HG03060 (cell line): ENCODE data around the gene MARCHF11.

Experiments
- ATAC-seq: cut with Tn5 transposase; IDR thresholded peaks from one replicate; pipeline ENCODE4 v1.9.1; 2021; ENCODE audit warnings: low read depth, moderate number of reproducible peaks; ENCODE audit not compliant: unreplicated experiment

Gene MARCHF11

DNA sequence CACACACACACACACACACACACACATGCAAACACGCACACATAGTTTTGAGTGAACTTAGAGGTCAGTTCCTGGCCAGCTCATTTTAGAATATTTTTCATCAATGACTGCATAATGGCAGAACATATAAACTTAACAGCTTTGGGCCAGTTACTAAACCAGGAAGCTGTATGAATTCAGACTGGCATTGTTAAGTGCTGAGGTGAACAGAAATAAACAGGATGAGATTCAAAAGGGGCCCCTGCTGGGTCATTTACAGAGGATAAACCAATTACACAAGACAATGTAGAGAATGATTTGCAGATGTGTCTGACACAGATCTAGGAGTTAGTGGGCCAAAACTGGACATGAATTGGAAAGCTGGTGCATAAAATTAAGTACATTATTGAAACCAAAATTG lies 44.6 kb downstream of the MARCHF11 start:
- no peak for ATAC-seq

DNA sequence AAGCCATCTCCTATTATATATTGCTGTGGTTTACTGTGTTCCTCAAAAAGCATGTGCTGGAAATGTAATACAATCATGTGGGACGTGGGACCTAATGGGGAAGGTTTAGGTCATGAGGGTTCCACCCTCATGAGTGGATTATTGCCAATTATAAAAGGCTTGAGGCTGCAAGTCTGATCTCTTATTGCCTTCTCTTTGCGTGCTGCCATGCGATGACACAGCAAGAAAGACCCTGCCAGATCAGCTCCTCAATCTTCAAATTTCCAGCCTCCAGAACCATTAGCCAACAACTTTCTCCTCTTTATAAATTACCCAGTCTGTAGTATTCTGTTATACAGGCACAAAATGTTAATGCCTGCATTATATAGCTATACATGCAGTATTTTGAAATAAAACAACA lies 45.4 kb downstream of the MARCHF11 start:
- ATAC-seq = no peak

DNA sequence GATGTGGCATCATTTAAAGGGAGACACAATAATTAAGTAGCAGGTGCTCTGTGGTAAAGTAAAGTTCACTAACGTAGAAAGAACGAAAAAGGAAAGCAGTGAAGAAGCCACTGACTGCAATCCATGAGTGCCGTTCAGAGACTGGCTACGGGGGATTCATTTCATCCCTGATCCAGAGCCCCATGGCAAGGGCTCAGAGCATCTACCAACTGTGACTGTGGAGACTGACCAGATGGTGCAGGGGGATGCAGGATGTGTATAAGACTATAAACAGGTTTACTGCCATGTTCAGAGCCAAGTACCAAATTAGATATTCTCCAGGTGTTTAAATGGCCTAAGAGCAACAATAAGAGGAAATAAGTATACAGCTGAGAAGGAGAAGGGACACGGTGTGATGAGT lies 47.7 kb downstream of the MARCHF11 start:
- ATAC-seq = no peak

DNA sequence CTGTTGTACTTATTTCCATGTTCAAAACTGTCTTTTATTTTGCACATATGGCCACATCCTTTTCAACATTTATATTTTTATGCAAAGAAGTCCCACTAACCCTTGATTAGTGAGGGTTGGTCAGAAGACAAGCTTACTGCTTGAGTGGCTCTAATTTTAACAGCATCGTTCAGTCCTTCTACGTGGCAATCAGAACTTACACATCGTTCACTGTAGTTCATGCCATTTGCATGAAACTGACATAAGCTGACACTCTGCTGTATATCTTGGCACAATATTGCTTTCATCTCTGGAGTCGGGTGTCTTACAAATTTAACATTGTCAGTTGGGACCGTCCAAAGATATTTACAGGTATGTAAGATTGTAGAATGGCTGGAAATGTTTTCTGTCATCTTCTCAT lies 50.6 kb downstream of the MARCHF11 start:
- ATAC-seq = no peak

DNA sequence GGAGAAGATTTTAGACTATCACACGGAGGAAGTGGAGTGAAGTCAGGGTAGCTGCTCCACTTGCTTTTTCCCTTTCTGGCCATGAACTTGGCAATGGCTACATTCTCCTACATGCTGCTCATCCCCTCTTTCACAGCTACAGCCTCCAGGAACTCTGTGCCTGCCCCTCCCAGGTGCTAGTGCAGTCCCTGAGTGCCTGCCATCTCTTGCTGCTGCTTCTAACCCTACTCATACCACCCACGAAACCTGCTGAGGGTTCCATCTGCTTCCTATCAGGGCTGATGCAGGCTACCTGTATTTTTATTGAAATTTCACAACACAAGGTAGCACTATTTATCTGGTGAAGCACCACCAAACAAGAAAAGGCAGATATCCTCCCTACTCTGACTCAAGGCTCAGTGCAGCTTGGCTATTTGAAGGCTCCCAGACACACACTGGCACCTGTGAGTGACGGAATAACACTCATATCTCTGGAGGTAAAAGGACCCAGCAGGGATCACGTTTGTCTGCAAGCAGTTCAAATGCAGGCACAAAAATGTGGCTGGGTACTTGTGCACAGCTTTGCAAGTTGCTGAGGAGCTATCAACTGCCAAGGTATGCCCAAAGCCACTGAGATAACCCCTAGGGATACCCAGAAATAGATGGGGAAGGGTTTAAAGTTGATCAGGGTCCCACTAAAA lies 51.6 kb downstream of the MARCHF11 start:
- no peak for ATAC-seq

DNA sequence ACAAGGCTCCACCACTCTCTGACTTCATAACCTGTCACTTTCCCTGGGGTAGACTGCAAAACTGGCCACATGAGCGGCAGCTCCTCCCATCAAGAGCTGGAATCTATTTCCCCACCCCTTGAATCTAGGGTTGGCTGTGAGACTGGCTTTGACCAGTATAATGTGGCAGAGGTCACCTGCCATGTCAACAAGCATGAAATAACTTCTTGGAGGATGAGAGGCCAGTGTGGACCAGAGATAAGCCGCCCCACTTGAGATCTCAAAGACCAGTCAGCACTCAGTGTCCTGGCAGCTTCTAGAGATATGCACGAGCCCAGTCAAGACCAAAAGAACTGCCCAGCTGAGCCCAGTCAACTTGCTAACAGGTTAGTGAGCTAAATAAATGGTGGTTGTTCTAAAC lies 59.0 kb downstream of the MARCHF11 start:
- no peak for ATAC-seq

DNA sequence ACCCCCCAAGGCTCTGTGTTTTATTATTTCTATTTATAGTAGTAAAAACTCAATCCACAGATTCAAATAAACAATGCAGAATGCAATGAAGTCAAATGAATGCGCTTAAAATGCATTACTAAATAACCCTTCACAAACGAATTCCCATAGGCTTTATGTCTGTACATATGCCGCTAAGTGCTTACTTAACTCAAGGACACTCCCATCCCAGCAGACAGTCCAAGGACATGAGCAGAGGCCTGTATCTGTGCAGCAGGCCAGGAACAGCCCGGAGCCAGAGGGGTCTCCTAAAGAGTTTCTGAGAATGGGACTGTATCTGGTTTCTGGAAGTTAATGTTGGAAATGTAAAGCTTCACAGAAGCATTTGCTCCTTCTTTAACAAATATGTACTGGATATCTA lies 59.8 kb downstream of the MARCHF11 start:
- no peak for ATAC-seq

DNA sequence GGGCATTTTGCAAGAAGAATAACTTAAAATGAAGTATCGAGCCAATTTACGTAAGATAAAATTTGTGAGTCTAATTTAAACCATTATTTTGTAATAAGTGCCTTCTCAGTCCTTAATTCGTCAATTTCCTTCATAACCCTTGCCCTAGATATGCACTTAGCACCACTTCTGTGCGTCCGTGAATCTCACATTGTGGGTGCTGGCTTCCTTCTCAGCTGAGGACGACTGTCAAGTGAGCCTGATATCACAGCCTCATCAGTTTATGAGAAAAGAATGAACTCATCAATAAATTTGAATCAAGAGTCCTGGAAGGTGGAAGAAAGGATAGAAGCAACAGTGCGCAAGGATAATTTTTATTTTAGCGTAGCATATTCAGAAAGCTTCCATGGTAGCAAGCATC lies 64.5 kb downstream of the MARCHF11 start:
- no peak for ATAC-seq

DNA sequence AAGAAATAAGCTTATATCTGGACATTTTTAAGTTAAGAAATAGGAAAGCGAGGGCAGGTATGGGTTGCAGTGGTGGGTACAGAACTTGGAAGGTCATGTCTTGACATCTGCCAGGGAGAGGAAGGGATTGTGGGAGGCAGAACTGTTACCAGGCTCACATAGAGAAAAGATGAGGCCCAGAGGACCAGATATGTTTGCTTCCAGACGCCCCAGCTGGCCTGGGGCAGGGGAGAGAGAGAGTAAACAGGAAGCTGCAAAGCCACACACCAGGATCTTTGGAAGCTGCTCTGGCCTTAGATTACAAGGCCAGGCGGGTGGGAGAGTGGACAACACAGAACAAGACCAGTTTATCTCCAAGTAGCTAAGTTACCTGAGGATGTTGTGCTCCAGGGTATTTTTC lies 71.2 kb downstream of the MARCHF11 start:
- no peak for ATAC-seq

DNA sequence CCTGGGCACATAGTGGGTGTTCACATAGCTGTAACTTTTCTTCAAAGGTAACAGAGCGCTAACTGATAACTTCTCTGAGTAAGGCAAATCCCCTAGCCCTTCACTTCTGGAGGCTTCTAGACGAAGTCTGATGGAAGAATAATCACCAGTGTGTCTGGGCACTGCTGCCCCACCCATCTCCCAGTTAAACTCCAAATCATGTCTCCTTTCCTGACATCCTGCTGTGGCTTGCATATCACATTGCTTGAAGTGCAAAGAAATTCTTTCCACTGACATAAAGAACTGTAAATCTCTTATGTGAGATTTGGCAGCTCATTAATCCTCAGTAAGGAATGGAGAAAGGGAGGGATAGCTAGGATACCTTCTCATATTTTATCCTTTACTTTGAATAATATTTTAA lies 74.6 kb downstream of the MARCHF11 start:
- no peak for ATAC-seq

DNA sequence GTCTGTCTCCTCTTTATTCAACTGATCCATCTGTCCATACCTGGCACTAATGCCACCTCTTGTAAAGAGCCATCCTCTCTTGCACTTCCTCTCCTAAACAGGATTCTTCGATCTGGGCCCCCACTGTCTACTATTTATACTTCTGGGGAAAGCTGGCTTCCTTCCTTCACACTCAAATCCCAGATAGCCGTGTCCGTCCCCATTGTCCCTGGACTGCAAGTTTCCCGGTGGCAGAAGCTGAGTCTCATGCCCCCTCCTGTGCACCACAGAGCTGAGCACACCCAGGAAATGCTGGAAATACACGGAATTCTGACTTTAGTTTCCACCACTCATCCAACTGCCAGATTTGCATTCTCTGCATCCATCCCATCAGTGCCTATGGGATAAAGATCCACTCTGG lies 84.0 kb downstream of the MARCHF11 start:
- ATAC-seq = no peak

DNA sequence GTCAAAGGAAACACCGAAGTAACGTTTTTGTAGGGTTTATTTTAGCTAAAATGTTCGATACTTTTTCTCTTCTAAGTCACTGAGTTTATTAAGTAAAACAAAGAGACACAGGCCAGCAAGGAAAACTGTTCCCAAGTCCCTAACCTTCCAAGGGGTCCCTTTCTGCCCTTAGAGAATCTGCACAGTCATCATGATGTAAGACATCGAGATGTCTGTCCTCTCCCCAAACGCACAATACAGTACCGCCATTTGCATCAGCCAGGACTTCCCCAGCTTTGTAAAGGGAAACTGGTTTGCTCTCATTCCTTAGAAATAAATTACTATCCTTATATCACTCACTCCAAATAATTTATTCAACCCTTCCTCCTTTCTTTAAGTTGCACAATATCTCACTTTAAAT lies 89.3 kb downstream of the MARCHF11 start:
- ATAC-seq = no peak

DNA sequence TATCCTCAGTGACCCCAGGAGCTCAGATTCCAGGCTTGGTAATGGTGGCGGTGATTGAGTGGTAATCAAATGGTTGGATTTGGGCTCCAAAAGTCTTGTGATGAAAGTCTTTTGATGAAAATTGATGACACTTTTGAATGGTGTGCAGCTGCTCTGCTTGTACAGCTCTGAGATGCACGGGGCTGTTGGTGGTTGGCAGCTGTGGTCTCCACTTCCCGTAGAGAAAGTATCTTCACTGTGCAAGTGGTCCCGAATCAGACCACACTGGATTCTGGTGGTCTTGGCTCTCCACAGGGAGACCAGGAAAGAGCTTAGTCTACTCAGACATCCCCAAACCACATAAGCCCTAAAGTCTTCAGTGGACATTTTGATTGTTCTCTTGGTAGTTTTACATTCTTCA lies 96.6 kb downstream of the MARCHF11 start:
- no peak for ATAC-seq

DNA sequence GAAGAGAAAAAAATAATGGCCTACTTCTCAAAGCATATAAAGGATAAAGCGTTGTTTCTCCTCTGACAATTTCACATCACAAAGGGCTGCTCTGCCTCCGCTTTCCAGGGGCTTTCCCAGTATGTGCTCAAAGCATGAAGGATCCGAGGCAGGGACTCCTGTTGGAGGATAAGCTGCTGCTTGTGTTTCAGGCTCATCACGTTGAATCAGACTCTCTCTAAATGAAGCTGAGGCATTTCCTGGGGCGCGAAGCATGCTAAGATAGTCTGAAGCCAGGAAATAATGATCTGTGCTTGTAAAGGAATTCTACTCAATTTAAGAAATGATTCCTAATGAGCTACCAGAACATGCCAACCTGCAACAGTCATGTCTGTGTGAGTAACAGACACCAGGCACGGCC lies 97.5 kb downstream of the MARCHF11 start:
- ATAC-seq = no peak

DNA sequence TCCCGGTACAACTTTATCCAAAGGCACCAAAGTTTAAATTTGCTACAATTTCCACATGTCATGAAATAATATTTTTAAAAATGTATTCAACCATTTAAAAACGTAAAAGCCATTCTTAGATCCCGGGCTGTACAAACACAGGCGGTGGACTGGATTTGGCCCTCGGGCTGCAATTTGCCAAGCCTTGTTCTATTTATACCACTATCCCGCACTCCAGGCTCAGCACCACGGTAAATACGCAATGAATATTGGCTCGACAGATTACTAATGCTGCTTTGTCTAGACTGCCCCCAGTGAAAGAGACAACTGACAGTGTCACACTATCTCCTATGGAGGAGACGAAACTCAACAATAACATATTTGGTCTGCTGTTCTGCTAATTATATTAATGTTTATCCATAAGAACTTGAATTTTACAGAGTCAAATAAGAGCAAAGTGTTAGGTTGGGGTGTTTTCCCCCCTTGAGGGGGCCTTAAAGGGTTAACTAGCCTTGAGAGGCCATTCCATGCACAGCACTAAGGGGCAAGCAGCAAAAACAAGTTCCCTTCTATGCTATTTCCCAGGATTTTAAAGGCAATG lies 98.1 kb downstream of the MARCHF11 start:
- no peak for ATAC-seq

DNA sequence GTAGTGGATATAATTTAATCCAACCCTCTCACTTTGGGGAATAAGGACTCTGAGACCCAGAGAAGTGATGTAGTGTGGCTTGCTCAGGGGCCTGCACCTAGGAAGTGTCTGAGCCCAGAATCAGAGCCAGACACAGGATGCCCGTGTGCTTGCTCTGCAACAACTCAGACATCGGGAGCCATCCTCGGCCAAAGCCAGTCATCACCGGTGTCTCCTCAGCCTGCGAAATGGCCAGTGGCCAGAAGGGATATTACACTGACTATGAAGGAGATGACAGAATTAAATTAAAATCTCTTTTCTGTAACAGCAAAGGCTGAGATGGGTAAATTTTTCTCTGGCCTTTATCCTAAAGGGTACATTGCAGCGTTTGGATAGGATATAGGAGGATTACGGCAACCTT lies 102.9 kb downstream of the MARCHF11 start:
- ATAC-seq = no peak

DNA sequence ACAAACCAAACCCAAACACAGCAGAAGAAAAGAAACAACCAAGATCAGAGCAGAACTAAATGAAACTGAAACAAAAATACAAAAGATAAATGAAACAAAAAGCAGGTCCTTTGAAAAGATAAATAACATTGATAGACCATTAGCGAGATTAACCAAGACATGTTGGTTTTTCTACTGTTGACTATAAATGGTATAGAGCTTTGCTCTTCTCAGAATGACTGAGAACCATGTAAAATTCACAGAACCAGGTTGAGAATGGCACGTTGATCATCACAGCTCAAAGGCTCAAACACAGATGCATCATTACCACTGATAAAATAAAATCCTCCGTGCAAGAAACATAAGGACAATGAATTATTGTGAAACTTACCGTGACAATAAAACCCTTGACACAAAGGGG lies 105.2 kb downstream of the MARCHF11 start:
- no peak for ATAC-seq

DNA sequence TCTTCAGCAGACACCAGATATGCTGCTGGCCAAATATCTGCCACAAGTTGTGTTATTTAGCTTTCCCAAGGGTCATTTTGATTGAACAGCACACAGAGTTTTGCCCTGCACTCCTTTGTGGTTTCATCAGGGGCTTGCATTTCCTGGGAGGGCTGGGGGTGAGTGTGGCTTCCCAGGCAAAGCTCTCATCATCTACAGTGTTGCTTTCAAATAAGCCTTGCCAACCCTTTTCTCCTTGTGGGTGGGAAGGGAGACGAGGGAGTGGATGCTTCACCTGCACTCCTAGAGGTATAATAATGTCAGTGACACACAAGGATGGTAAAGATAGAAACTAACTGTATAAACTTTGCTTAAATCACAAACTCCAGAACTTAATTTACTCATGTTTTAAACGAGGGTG lies 107.0 kb downstream of the MARCHF11 start:
- ATAC-seq = no peak

DNA sequence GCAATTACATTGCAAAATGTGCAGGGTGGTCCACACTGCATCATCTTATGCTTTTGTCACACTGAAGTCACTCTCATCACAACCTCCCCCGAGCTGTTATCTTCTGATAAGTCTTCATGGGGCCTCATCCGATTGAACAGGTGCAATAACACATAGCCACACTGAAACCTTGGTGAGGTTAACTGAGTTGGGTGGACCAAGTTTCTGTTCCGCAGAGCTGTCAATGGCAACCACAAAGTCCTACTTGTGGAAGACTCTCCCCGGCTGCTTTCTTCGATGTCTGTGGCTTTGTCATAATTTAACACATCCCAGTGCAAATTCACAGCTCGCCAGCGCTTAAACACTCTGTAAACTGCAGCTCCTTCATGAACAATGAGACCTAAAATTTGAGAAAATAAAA lies 112.2 kb downstream of the MARCHF11 start:
- ATAC-seq = no peak

DNA sequence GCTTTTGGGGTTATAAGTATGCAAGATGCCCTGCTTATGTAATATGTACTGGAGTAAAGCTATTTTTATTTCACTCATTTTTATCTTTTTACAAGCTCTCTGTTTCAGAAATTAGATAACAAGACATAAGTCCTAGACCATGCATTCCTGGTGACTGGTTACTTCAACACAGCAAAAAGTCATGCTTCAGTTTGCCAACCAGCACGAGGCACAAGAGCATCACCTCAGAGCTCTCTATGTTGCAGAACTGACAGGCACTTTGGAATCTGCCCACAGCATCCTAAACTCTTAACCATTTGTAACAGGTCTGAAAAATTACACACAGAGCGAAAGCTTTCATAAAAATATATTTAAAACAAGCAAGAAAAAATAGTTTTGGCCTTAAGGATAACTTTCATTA lies 112.8 kb downstream of the MARCHF11 start:
- no peak for ATAC-seq

DNA sequence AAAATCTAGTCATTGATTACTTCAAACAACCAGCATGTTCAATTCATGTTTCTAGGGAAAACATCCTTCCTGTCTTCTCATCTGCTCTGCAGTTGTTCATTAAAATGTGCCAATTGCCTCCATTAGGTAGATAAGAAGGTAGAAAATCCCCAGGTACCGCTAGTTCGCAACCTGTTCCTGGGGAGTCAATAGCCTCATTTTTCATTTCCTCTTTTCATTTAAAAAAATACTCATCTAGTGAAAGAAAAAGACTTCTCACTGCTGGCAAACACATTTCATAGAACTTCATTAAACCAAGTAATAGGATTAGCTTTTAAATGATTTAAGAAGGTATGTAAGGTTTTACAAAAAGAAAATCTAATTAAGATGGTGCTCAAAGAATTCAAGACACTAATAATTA lies 113.3 kb downstream of the MARCHF11 start:
- ATAC-seq = no peak

DNA sequence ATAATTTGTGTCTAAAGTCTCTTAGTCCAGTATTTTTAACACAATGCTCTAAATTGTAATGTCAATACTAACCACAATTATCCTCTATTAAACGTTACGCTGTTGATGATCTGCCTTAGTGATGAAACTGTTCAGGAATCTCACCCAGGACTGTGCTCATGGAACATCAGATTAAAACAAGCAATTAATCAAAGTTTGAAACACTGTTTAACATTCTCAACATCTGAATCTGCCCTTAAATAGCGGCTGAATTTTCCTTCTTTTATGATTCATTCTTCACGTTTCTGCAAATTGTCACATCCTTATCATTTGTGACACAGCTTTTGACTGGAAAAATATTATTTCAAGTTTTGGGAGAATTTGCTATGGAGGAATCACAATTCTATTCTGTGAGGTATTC lies 113.8 kb downstream of the MARCHF11 start:
- no peak for ATAC-seq
